Psoas muscle (tissue), 8 donors: ENCODE measurements around the gene SCG3. TPM values are rescaled to one million over a fixed set of nuclear protein-coding genes. Genes with fewer than 3 reads are reported as not detected.
A peak's percentile ranks its signal among the peaks of the same experiment; 100 is the strongest.

ENCODE experiments used
- ATAC-seq, 4 donors: fragments of 200-7000 bp; cut with Tn5 transposase; one replicate each; pipeline ENCODE4 v1.9.1; 2020; ENCODE audit warnings: moderate library complexity in 3 of 4, mild to moderate bottlenecking in 2 of 4
- DNase-seq, 2 donors: peaks; one replicate each; pipeline ENCODE4 v3.0.0-alpha.2; 2020
- H3K27ac ChIP-seq: fragments of 200-600 bp; one replicate; pipeline ENCODE4 v1.8.0; 2022
- H3K27me3 ChIP-seq, 3 donors: fragments of 200-600 bp in 1 of 3; one replicate each; pipeline versions ENCODE4 v1.6.1 to v1.8.0; 2013 to 2022; ENCODE audit warnings: low read length in 2 of 3, mild to moderate bottlenecking in 2 of 3, moderate library complexity in 1 of 3; ENCODE audit not compliant: insufficient read depth in 3 of 3
- H3K36me3 ChIP-seq, 2 donors: fragments of 200-600 bp in 1 of 2; one replicate each; pipeline versions ENCODE4 v1.6.1 to v1.8.0; 2013 to 2022; ENCODE audit warnings: low read depth in 1 of 2, mild to moderate bottlenecking in 1 of 2, moderate library complexity in 1 of 2; ENCODE audit not compliant: insufficient read depth in 1 of 2
- H3K4me1 ChIP-seq: fragments of 200-600 bp; one replicate; pipeline ENCODE4 v1.8.0; 2022
- H3K4me3 ChIP-seq: fragments of 200-600 bp; one replicate; pipeline ENCODE4 v1.8.0; 2022; ENCODE audit warnings: mild to moderate bottlenecking
- H3K9me3 ChIP-seq: fragments of 200-600 bp; one replicate; pipeline ENCODE4 v1.8.0; 2022
- WGBS, 3 donors: extraction: QIAGEN DNeasy Blood & Tissue Kit; methylation state at CpG; one replicate each; pipeline versions ENCODE4 v1.1.6 to v1.1.7; 2013; 5-methylcytosine and 5-hydroxymethylcytosine counted together
- intact Hi-C, 2 donors: fragments of 100-400 bp; cut with DNase I; formaldehyde crosslinking; loops; one replicate each; pipeline versions ENCODE4 v1.11.0 to v1.14.2; 2022
- polyA plus RNA-seq, 3 donors: library from polyadenylated mRNA; stranded (reverse); fragments of 200-250 nt; gene quantifications; one replicate each; pipeline ENCODE4 v1.2.3, GENCODE V29; 2013
- total RNA-seq, 4 donors: library from RNA; stranded (reverse); fragmentation: NEBNext Ultra II Directional in 2 of 4; extraction: Animal tissue kit (Norgen Biotek cat#: 25700) in 2 of 4; gene quantifications; one replicate each; pipeline versions ENCODE4 v1.2.1 to v1.2.4, GENCODE V29; 2021 to 2023
- TF ChIP-seq, protein P1 (sequence below): fragments of 200-600 bp; IDR thresholded peaks from one replicate; pipeline ENCODE4 v1.8.0; 2022; ENCODE audit warnings: antibody characterized with exemption
- donor health status: healthy with polysubstance abuse.
- donor health status: DM: no; HTN: no; CAD: no; lungs with moderate emphysema.
- donor health status: Bipolar disorder and iron deficiency.
- donor health status: healthy.
- donor health status: DM: yes; HTN: yes; CAD: no.
- donor health status: DM: no; HTN: no; CAD: no.
- donor health status: DM: no; HTN: no; CAD: no.
- donor health status: DM: yes; HTN: yes; CAD: no.

The SCG3 gene
- total and polyA plus RNA-seq, 7 donors: 0.04 to 0.07 (median 0.06) TPM; not detected in 4

DNA sequence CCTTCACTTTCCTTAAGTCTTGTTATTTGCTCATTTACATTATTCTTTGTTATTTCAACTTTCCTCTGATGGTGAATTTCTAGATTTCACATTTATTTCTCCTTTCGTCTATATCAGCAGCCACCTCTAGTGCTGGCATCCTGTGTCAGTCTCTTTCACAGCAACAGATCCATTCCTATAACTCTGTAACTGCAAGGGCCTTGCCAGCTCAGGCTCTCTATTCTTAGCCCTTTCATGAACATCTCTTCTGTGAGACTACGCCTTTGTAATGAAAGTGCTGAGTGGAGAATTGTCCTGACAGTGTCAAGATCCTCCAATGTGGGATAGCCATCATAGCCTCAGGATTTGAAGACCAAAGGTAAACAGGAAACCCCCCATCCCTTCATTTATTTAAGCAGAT, 3.9 kb upstream of the SCG3 start:
- H3K4me1 ChIP-seq: no peaks in the 10 kb centered on the region
- DNase-seq (no peak), ATAC-seq (no peak)
- TF ChIP-seq, protein P1, sequence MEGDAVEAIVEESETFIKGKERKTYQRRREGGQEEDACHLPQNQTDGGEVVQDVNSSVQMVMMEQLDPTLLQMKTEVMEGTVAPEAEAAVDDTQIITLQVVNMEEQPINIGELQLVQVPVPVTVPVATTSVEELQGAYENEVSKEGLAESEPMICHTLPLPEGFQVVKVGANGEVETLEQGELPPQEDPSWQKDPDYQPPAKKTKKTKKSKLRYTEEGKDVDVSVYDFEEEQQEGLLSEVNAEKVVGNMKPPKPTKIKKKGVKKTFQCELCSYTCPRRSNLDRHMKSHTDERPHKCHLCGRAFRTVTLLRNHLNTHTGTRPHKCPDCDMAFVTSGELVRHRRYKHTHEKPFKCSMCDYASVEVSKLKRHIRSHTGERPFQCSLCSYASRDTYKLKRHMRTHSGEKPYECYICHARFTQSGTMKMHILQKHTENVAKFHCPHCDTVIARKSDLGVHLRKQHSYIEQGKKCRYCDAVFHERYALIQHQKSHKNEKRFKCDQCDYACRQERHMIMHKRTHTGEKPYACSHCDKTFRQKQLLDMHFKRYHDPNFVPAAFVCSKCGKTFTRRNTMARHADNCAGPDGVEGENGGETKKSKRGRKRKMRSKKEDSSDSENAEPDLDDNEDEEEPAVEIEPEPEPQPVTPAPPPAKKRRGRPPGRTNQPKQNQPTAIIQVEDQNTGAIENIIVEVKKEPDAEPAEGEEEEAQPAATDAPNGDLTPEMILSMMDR: no peak
- H3K4me3 ChIP-seq: no peak overlapping the region
- no peak overlapping the region for H3K27ac ChIP-seq
- 73 to 81% (median 80%) methylated on average over 2 of the region's 2 CpGs for WGBS, 3 donors
- H3K27me3 ChIP-seq: peaks cover 0 to 19% (median 5%) of the 10 kb centered on the region in 3 donors
- H3K9me3 ChIP-seq: no peaks in the 10 kb centered on the region
- intact Hi-C loops: no loop called here
- H3K36me3 ChIP-seq: no peaks in the 10 kb centered on the region

- Histone ChIP-seq H3K27me3 (peaks cover 0 to 19% (median 5%) of the 10 kb centered on the region in 3 donors), H3K4me3 (no peak overlapping the region), H3K36me3 (no peaks in the 10 kb centered on the region), H3K9me3 (no peaks in the 10 kb centered on the region), H3K27ac (no peak overlapping the region), H3K4me1 (no peaks in the 10 kb centered on the region)
- intact Hi-C loops: no loop called here
- DNase-seq (no peak), ATAC-seq (no peak)
- TF ChIP-seq, protein P1: no peak
- 70 to 78% (median 75%) methylated on average over 2 of the region's 2 CpGs for WGBS, 3 donors
Observed at GRCh38 chr15:51678096-51678495, 3.2 kb upstream of the SCG3 start.

GRCh38 chr15:51680321-51680720, 982 bp upstream of the SCG3 start:
- H3K4me3 ChIP-seq: no peak overlapping the region
- no peaks in the 10 kb centered on the region for H3K9me3 ChIP-seq
- H3K36me3 ChIP-seq: no peaks in the 10 kb centered on the region
- no peaks in the 10 kb centered on the region for H3K4me1 ChIP-seq
- 43 to 58% (median 44%) methylated on average over 2 of the region's 2 CpGs for WGBS, 3 donors
- DNase-seq: no peak
- intact Hi-C loops: no loop called here
- no peak overlapping the region for H3K27ac ChIP-seq
- no peak for ATAC-seq
- TF ChIP-seq, protein P1: no peak
- peaks cover 0 to 23% (median 5%) of the 10 kb centered on the region in 3 donors for H3K27me3 ChIP-seq

- Histone ChIP-seq H3K9me3 (no peaks in the 10 kb centered on the region), H3K27me3 (peaks cover 0 to 21% (median 0%) of the 10 kb centered on the region in 3 donors), H3K27ac (no peak overlapping the region), H3K36me3 (no peaks in the 10 kb centered on the region), H3K4me1 (no peaks in the 10 kb centered on the region), H3K4me3 (no peak overlapping the region)
- no peak for ATAC-seq
- 0 to 42% (median 0%) methylated on average over 1 of the region's 1 CpG for WGBS, 3 donors
- intact Hi-C loops: no loop called here
- no peak for DNase-seq
- TF ChIP-seq, protein P1: no peak
Observed at GRCh38 chr15:51687565-51687964, 6.3 kb downstream of the SCG3 start.

DNA sequence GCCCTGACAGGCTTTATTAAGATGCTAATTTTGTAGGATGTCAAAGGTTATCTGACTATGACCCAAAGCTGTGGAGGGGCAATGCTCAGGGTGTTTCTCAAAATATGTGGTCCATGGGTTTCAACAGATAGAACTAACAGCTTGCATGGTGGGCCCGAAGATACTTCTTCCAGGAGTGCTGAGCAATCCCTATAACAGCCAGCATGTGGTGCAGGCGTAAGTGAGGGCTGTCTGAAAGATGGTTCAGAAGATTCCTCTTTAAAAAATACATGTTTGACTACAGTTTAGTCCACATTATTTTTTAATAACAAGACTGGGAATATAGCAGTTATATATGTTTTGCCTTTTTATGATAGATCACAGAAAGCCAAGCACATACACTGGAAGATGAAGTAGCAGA, 7.6 kb downstream of the SCG3 start:
- H3K36me3 ChIP-seq: no peaks in the 10 kb centered on the region
- no peak for DNase-seq
- WGBS, 3 donors: 62 to 78% (median 62%) methylated on average over 2 of the region's 2 CpGs
- no peaks in the 10 kb centered on the region for H3K9me3 ChIP-seq
- H3K27me3 ChIP-seq: peaks cover 0 to 15% (median 0%) of the 10 kb centered on the region in 3 donors
- H3K4me1 ChIP-seq: no peaks in the 10 kb centered on the region
- intact Hi-C loops: no loop called here
- TF ChIP-seq, protein P1: peak; percentile 16
- H3K4me3 ChIP-seq: no peak overlapping the region
- no peak for ATAC-seq
- H3K27ac ChIP-seq: no peak overlapping the region
